Activated naive CD4-positive, alpha-beta T cell treated with anti-CD3 and anti-CD28 coated beads, Interleukin-2, amount 10 ng/mL, durations not matched to agents 7 days and 5 days (primary cell): ENCODE data around the gene SH2D5.

ENCODE experiments used
- CTCF ChIA-PET: fragments of 350-600 bp; sonication (Branson Sonifier 250); formaldehyde crosslinking; loops from one replicate; lab custom pipeline; 2021; ENCODE audit warnings: antibody characterized with exemption; lab: Charles Lee
- DNase-seq: peaks from one replicate; pipeline ENCODE4 v3.0.0-alpha.2; 2020
- H3K27ac Mint-ChIP-seq: one replicate; pipeline ENCODE4 v1.8.0; 2021; ENCODE audit warnings: mild to moderate bottlenecking, moderate library complexity, mixed read lengths
- H3K27me3 Mint-ChIP-seq: one replicate; pipeline ENCODE4 v1.8.0; 2021; ENCODE audit warnings: mild to moderate bottlenecking, mixed read lengths
- H3K36me3 Mint-ChIP-seq: one replicate; pipeline ENCODE4 v1.8.0; 2021; ENCODE audit warnings: mixed read lengths
- H3K4me1 Mint-ChIP-seq: one replicate; pipeline ENCODE4 v1.8.0; 2021; ENCODE audit warnings: mixed read lengths
- H3K4me3 Mint-ChIP-seq: one replicate; pipeline ENCODE4 v1.8.0; 2021; ENCODE audit warnings: mild to moderate bottlenecking, moderate library complexity, mixed read lengths
- H3K9me3 Mint-ChIP-seq: one replicate; pipeline ENCODE4 v1.8.0; 2021; ENCODE audit warnings: mixed read lengths

The SH2D5 gene

DNA sequence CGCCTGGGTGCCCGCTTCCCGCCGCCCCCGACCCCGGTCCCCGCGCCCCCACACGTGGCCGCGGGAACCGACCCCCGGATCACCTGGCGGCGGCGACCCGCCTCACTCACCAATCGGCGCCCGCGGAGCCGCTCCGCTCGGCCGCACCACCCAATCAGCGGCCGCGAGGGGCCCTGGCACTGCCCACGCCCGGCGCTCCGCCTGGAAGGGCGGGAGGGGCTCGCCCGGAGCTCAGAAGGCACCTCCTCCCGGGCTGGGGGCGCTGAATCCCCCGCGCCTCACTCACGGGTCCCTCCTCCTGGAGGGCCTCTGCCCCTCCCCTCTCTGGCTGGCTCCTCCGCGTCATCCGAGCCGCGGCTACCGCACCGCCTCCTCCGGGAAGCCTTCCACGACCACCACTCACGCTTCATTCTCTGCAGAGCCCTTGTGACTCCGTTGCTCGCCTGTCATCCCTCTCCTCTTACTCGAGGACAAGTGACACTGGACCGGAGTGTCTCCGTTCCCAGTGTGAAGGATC is 374 bp downstream of the SH2D5 start:
- peaks cover 62% of the 10 kb centered on the region for H3K27me3 Mint-ChIP-seq
- H3K36me3 Mint-ChIP-seq = peaks cover 8% of the 10 kb centered on the region
- CTCF ChIA-PET = interaction anchor here (0.5 to 1.6 kb wide), 2 partner anchors 35 to 51 kb away, joined by 3 to 4 read pairs; no protein-coding TSS in a partner anchor
- H3K9me3 Mint-ChIP-seq = no peaks in the 10 kb centered on the region
- H3K4me1 Mint-ChIP-seq = peaks cover 21% of the 10 kb centered on the region
- DNase-seq = peak; percentile 67
- H3K27ac Mint-ChIP-seq = no peak overlapping the region
- peak overlapping the region; percentile 75 for H3K4me3 Mint-ChIP-seq

DNA sequence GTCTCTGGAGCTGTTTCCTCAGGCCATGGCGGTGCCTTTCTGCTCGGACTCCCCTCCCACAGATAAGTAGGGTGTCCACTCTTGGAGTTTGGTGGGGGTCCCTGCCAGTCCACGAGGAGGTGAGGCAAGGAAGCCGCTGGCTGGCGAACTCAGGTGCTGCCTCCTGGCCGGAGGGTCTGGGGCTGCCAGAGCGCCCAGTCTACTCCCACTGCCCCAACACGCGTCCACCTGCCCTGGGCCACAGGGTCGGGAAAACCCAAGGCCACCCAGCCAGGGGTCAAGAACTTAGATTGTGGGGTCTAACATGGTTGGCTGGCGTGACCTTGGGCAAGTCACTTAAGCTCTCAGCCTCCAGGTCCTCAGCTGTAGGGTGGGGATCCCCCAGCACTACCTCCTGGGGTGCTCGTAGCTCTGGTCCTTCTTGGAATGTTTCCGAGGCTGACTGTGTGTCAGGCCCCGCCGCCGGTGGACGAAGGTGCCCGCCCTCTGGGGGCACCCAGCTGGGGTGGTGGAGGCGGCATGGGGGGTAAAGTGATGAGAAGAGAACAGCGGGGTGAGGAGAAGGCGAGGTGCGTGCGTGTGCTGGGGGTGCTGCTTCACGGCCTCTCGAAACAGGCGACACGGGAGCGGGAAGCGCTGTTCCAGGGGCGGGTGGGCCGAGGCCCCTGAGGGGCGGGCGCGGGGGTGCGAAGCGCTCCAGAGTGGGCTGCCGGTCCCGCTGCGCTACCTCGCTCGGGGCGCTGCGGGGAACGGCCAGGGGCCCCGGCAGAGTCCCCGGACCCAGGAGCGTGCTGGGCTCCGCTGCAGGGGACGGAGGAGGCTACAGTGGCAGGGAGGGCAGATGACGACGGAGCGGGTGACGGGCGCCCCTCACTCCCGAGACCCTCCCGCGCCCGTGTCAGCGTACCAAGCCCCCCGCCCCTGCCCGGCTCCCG is 1.2 kb downstream of the SH2D5 start:
- Mint-ChIP-seq H3K36me3 (peaks cover 7% of the 10 kb centered on the region), H3K27me3 (peaks cover 63% of the 10 kb centered on the region), H3K4me1 (peaks cover 21% of the 10 kb centered on the region), H3K27ac (no peak overlapping the region), H3K4me3 (peak overlapping the region; percentile 60), H3K9me3 (no peaks in the 10 kb centered on the region)
- DNase-seq = no peak
- CTCF ChIA-PET = interaction anchor here (1.6 kb wide), 1 partner anchor 35 kb away, joined by 4 read pairs; no protein-coding TSS in a partner anchor

DNA sequence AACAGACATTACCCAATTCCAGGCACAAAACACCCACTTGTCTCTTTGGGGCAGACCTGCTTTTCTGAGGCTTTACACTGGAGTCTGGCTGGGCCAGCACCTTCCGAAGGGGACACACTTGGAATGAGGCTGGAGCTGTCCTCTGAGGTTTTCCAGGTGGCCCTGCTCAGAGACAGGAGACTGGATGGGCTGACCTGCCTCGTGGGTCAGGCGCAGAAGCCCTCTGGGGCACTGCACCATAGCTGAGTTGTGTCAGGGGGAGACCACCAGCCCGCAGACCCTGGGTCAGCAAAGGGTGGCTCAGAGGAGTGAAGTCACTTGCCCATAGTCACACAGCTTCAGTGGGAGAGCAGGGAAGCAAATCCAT is 1.8 kb downstream of the SH2D5 start:
- H3K9me3 Mint-ChIP-seq = no peaks in the 10 kb centered on the region
- H3K36me3 Mint-ChIP-seq = peaks cover 2% of the 10 kb centered on the region
- peaks cover 67% of the 10 kb centered on the region for H3K27me3 Mint-ChIP-seq
- no peak overlapping the region for H3K27ac Mint-ChIP-seq
- no peak for DNase-seq
- peaks cover 21% of the 10 kb centered on the region for H3K4me1 Mint-ChIP-seq
- CTCF ChIA-PET = interaction anchor here (0.5 to 0.6 kb wide), 2 partner anchors 37 to 56 kb away, joined by 3 read pairs; no protein-coding TSS in a partner anchor
- peak overlapping the region; percentile 60 for H3K4me3 Mint-ChIP-seq

DNA sequence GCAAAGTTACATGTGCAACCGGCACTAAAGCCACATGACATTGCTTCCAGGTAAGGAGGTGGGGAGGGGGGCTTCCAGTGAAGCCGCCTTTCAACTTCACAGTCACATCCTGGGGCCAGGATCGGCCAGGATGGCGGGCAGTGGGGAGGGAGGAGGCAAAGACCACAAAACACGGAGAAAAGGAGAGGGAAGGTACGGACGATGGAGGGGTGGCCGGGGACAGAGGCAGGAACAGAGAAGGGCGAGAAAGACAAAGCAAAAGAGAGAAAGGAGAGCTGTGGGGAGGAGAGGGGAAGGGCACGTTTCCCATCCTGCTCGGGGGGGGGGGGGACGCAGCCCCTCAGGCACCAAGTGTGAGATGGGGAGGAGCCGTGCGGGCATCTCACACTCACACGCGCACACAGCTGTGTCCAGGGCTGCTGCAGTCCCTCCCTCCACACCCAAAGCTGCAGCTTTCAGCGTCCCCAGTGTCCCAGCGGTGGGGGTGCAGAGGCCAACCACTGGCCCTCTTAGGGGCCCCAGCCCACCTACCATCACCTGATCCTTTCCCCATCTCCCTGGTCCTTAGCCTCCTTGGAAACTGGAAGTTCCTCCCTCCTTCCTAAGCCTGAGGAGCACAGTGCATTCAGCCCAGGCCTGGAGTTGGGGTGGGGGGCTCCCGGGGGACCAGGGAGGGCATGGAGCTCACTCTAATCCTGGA is 2.4 kb downstream of the SH2D5 start:
- Mint-ChIP-seq H3K9me3 (no peaks in the 10 kb centered on the region), H3K4me3 (no peak overlapping the region), H3K4me1 (peaks cover 21% of the 10 kb centered on the region), H3K36me3 (peaks cover 2% of the 10 kb centered on the region), H3K27me3 (peaks cover 72% of the 10 kb centered on the region), H3K27ac (no peak overlapping the region)
- CTCF ChIA-PET = interaction anchor here (0.5 to 0.7 kb wide), 3 partner anchors 38 to 465 kb away, joined by 3 read pairs; no protein-coding TSS in a partner anchor
- no peak for DNase-seq

DNA sequence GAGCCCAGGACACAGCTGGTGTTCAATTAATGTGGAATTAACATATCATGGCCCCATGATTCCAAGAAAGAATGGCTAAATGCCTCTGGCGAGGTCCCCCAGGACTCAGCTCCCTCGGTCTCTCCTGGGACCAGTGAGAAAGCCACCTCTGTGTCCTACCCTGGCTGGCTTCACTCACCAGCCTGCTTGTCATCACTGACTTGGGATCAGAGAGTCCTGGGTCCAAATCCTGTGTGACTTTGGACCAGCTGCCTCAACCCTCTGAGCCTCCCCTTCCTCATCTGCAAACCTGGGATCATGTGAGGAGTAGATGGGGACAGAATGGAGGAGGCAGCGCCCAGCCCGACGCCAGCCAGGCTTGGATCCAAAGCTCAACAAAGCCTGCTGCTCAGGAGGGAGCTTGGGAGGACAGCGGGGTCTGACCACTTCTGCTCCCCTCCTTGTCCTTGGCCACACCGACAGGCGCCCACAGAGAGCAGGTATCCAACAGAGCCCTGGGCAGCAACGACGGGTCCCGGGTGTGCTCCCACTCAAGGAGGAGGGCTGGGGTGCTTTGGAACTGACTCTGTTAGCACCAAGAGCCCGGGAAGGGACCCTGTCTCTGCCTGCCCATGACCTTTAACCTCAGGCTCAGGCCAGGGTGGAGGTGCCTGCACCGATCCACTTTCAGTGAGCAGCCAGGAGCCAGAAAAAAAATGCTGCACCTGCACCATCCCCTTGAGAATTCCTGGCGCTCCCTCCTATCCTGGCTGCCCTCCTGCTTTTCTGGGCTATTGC is 3.2 kb downstream of the SH2D5 start:
- peaks cover 72% of the 10 kb centered on the region for H3K27me3 Mint-ChIP-seq
- peaks cover 21% of the 10 kb centered on the region for H3K4me1 Mint-ChIP-seq
- no peak overlapping the region for H3K27ac Mint-ChIP-seq
- no peaks in the 10 kb centered on the region for H3K9me3 Mint-ChIP-seq
- H3K36me3 Mint-ChIP-seq = peaks cover 2% of the 10 kb centered on the region
- DNase-seq = no peak
- CTCF ChIA-PET = interaction anchor here (0.7 kb wide), 1 partner anchor 466 kb away, joined by 3 read pairs; no protein-coding TSS in a partner anchor
- H3K4me3 Mint-ChIP-seq = no peak overlapping the region

DNA sequence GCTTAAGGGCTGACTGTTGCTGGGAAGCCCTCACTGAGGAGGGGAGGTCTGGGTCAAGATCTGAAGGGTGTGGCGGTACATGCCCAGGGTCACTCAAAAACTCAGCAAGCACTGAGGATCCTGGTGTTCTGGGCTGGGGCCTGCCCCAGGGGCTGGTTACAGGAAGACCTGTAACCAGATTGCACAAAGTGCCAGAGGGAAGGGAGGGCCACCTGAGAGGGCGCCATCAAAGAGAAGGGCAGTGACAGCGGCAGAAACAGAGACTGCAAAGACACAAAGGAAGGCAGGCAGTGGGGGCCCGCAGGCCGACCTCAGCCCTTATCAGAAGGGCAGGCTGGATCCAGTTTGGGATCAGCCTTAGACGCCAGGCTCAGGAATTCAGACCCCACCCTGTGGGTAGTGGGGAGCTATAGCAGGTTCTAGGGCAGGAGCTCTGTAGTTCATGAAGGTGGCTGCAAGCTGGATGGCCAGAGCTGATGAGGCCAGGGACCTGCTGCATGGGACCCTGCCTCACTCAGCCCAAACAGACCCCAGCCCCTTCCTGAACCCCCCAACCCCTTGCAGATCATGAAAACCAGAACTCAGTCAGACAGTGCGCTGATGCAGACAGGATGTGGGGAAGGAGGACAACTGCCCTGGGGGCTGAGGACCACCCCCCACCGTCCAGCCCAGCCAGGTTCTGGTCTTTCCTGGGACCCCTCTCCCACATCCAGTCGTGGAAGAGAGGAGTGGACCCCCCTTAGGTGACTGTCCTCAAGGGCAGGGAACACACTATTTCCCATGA is 3.9 kb downstream of the SH2D5 start:
- CTCF ChIA-PET = no interaction called here
- DNase-seq = no peak
- no peak overlapping the region for H3K4me3 Mint-ChIP-seq
- H3K36me3 Mint-ChIP-seq = no peaks in the 10 kb centered on the region
- H3K27ac Mint-ChIP-seq = no peak overlapping the region
- no peaks in the 10 kb centered on the region for H3K9me3 Mint-ChIP-seq
- H3K4me1 Mint-ChIP-seq = peaks cover 20% of the 10 kb centered on the region
- H3K27me3 Mint-ChIP-seq = peaks cover 73% of the 10 kb centered on the region

DNA sequence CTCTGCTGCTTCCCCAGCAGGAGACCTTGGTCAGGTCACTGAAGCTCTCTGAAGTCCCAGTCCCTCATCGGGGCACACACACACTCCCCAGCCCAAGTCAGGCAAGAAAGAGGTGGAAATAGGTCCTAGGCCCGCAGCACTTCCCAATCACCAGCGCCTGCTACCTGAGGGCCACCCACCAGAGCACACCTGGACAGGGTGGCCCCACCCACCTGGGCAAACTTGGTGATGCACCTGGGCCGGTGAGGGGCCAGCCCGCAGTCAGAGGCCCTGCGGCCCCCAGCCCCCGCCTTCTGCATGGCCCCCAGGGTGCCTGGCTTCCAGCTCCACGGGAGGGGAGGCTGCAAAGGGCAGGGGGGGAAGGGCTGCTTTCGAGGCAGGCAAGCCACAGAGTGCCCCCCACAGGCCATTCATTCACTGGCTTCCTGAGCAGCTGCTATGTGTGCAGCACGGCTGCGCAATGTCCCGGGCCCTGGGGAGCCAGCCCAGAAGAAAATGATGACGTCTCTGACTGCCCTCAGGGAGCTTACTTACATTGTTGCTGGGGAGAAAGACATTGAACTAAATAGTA is 4.7 kb downstream of the SH2D5 start:
- no peak for DNase-seq
- H3K4me3 Mint-ChIP-seq = no peak overlapping the region
- CTCF ChIA-PET = no interaction called here

DNA sequence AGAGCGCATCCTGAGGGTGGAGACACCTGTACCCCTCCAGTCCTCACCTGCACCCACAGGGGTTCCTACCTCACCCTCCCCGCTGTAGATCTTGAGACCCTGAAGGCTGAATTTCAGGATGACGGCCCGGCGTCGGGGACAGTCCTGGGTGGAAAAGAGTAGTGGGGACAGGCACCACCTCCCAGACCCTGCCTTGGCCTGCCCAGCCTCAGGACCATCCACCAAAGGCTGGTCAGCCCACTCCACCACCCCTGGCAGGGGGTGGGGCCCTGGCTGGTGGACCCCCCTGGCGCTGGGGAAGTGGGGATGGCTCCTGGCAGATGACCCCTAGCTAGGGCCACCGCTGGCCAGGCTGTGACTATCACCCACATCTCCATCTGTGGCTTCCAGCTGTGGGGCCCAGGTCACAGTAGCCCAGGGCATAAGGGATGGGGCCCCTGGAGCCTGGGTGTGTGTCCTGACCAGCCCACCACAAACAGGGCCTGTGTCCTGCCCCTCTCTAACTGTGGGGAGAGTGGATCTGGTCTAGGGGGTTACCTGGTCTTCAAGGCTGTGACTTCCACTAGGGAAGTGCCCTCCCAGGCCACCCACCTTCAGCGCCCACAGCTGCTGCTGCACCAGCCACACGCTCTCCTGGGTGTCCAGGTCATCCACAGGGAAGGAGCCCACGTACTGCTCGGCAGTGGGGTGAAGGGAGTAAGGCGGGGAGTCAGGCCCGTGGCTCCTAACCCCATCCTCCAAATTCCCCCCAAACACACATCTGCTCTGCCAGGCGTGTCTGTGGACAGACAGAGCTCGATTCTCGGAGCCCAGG is 5.4 kb downstream of the SH2D5 start:
- CTCF ChIA-PET = no interaction called here
- H3K9me3 Mint-ChIP-seq = no peaks in the 10 kb centered on the region
- H3K4me1 Mint-ChIP-seq = peaks cover 7% of the 10 kb centered on the region
- peaks cover 66% of the 10 kb centered on the region for H3K27me3 Mint-ChIP-seq
- no peak overlapping the region for H3K4me3 Mint-ChIP-seq
- no peaks in the 10 kb centered on the region for H3K36me3 Mint-ChIP-seq
- no peak for DNase-seq
- H3K27ac Mint-ChIP-seq = no peak overlapping the region

More for the DNA sequence above, 4.7 kb downstream of the SH2D5 start:
- Mint-ChIP-seq H3K36me3 (no peaks in the 10 kb centered on the region), H3K9me3 (no peaks in the 10 kb centered on the region), H3K27ac (no peak overlapping the region), H3K27me3 (peaks cover 68% of the 10 kb centered on the region), H3K4me1 (peaks cover 13% of the 10 kb centered on the region)

DNA sequence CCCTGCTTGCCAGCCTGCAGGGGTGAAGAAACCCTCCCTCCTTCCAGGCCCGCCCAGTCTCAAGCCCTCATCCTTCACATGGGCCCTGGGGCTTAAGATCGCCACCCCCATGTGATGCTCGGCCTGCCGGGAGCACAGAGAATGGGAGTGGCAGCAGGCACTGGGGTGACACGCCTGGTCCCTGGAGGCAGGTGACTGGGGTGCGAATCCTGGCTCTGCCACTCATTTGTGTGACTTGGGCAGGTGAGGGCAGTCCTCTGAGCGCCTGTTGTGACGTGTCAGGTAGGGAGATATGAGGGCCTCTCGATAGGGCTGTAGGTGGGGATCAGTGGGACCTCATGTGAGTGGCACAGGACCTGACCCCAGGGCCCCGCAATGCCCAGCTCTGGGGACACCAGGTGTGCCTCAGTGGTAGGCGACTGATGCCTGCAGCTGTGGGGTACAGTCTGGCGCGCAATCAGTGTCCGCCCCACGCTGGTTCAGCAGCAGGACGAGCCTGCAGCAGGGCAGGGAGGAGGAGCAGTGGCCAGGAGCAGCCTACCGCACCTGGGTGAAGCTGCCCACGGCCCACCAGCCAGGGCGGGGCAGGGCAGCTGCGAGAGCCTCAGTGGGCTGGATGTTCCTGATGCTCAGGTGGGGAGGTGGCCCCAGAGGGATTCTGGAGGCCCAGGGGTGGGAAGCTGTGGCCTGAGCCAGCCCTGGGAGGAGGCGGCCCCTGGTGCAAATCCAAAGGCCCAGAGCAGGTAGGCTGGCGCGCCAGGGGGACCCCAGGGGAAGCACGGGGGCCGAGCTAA is 6.2 kb downstream of the SH2D5 start:
- no peaks in the 10 kb centered on the region for H3K9me3 Mint-ChIP-seq
- H3K27ac Mint-ChIP-seq = no peak overlapping the region
- peaks cover 5% of the 10 kb centered on the region for H3K4me1 Mint-ChIP-seq
- CTCF ChIA-PET = no interaction called here
- H3K36me3 Mint-ChIP-seq = no peaks in the 10 kb centered on the region
- H3K27me3 Mint-ChIP-seq = peaks cover 60% of the 10 kb centered on the region
- no peak for DNase-seq
- H3K4me3 Mint-ChIP-seq = no peak overlapping the region

DNA sequence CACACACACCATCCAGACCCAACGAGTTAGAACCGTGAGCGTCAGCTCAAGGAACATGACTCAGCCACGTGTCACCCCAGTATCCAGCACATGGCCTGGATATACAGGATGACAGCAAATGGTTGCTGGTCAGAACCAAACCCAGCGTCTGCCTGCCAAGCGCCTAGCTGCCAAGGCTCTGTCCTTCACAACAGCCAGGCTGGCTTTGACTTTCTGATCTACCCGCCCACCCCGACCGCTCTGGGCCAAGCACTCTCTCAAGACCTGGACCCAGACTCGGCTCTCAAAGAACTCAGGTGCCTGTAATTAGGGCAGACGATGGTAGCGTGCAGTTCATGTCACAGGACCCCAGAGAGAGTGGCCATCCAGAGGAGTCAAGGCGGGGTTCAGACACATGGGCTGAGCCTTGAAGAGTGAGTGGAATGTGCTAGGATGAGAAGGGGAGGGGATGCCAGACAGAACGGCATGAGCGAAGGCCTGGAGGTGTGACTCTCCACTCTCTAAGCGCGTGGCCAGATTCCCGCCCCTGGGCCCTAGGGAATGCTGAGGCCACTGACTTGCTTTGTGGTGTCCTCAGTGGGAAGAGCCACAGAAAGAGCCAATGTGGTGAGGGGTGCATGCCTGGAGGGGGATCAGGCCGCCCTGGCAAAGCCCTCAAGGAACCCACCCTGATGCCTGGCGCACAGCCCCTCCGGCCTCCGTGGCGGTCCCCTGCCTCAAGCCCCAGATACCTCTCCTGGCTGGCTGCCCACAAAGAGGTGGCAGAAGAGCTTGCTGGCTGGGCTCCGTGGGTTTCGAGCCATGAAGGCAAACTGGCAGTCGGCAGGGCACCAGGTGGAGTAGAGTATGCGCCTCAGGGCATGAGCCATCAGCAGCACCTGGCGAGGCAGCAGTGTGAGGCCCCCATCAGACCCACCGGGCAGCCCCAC is 7.0 kb downstream of the SH2D5 start:
- Mint-ChIP-seq H3K36me3 (no peaks in the 10 kb centered on the region), H3K27ac (no peak overlapping the region), H3K4me3 (no peak overlapping the region), H3K27me3 (peaks cover 60% of the 10 kb centered on the region), H3K4me1 (peaks cover 4% of the 10 kb centered on the region), H3K9me3 (no peaks in the 10 kb centered on the region)
- DNase-seq = no peak
- CTCF ChIA-PET = no interaction called here
